HG03439 (cell line): Measurements from ENCODE around the gene RPS6KA5.
"Not testable (repeated sequence)": the region's sequence is repeated elsewhere in the genome, so short reads cannot be mapped to it uniquely, and the experiment has no call there.

Experiments used
- ATAC-seq: cut with Tn5 transposase; IDR thresholded peaks from one replicate; pipeline ENCODE4 v1.9.1; 2021; ENCODE audit warnings: mild to moderate bottlenecking, moderate library complexity; ENCODE audit not compliant: unreplicated experiment

Gene RPS6KA5

DNA sequence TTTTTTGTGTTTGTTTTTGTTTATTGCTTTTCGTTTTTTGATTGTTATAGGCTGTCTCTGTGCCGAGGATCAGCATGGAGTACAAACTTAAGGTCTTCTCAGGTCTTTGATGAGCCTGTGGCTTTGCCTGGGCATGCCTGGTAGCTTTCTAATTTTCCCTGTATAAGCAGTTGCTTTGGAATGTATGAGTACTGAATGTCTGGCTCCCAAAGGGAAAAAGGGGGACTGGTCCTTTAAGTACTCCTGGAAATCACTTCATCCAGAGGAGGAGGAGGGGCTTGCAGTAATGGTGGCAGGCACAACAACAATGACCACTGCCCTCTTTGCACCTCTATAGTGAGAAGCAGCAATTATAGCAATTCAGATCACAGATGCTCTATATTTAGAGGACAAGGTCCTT, 176.7 kb downstream of the RPS6KA5 start:
- ATAC-seq = no peak

GRCh38 chr14:90883197-90883596, 177.2 kb downstream of the RPS6KA5 start:
- ATAC-seq = no peak

DNA sequence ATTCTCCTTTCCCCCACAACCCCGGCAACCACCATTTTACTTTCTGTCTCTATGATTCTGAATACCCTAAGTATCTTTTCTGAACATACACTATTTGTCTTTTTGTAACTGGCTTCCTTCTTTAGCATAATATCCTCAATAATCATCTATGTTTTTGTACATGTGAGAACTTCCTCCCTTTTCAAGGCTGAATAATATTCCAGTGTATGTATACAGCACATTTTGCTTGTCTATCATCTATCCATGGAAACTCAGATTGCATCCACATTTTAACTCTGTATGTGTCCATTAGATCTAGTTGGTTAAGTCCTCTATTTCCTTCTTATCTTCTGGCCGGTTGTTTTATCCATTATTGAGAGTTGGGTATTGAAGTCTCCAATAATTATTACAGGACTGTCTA, 180.2 kb downstream of the RPS6KA5 start:
- no peak for ATAC-seq

DNA sequence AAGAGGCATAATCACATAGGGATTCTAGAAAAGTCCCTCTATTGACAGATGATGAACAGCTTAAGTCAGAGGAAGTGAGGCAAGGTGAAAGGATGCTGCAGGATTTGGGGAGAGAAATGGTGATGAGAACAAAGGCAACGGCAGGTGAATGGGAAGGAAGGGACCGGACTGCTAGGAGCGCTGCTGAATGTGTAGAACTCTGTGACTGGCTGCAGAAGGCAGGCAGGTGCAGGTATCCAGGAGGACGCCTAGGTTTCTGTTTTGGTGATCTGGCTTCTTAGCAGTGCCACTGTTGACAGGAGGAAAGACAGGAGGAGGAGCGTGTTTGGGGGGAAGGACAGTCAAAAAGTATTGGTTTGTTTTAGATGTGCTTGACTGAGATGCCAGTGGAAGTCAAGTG, 185.8 kb downstream of the RPS6KA5 start:
- no peak for ATAC-seq

DNA sequence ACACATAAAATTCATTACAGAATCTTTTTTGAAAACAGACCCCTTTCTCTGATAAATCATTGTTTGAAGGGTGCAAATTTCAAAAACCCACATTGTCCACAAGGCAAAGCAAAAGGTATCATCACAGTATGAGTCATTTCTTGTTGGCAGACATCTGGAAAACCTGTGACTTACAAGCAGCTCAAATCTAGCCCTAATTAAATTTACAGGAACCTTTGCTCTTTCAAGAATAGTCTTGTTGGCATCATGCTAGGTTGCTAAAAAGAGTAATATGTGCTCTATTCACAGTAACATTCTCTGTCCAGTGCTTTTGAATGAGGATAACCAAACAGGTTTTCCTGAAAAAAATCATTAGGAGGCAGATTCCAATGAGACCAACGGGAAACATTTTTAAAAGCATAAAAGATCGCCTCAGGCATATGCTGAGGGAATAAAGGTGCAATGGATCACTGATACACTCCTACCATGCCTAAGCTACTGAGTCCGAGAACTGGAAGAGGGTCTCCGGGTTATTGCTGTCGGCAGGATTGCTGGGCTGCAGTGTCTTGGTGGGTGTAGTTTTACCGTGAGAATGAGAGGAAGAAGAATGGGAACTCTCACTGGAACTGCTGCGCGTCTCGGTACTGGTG, 188.7 kb downstream of the RPS6KA5 start:
- no peak for ATAC-seq

DNA sequence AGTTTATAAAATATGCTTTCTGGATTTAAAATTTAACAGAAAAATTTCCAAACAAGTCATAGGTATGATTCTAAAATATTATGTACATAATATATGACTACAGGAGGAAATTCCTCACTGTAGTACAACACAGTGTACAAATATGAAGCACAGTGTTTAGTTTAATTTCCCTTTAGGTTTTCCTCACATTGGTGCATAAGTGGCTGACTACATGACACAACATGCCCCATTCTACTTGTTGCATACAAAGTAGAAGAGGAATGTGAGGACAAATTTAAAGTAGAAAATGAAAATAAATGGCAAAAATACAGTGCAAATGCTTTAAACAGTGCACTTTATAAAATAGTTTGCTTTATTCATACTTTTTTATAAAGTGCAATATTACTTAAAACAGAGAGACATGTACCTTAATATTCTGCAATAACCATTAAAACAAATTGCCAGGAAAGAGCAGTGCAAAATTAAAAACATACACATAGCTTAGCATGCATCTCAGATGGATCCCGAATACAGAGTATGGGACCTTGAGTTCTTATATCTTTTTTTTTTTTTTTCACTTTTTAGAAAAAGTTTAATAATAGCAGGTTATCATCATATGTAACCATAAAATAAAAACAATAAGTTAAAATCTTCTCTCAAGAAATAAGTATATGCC, 189.4 kb downstream of the RPS6KA5 start:
- ATAC-seq = no peak

GRCh38 chr14:90867501-90867900, 192.9 kb downstream of the RPS6KA5 start:
- no peak for ATAC-seq

DNA sequence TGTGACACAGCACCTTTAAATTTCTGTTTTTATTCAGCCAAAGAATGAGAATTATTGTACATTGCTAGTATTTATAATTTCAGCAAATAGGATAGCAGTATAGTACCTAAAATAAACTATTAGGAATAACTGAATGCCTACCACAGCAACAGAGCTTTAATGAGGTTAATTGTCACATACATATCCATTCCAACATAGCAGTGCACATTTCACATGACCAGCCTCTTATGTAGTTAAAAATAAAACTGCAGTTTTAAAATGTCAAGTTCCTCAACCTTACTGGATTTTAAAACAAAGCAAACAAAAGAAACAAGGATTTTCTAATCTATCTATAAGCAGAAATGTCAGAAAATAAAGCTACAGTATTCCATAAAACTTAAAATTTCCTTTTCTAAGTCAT, 193.6 kb downstream of the RPS6KA5 start:
- ATAC-seq = no peak

- no peak for ATAC-seq
These were observed 195.7 kb downstream of the RPS6KA5 start for GRCh38 chr14:90864741-90865140.

DNA sequence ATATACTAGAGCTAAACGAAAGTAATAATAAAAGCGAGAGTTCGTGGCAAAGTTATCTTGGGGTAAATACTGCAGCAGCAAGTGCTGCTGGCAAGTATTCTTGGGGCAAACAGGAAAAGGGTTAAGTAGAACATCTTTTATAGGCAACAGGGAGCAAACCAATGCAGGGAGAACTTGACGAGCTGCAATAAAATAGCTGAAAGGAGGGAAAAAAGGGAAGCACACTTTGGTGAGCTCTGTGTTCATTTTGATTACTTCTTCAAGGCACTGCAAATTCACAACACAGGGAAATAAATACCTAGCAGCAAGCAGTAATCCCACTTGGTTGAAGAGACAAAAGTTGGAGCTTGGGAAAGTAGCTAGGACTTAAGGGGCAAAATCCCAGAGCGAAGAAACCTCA, 201.9 kb downstream of the RPS6KA5 start:
- ATAC-seq = no peak

DNA sequence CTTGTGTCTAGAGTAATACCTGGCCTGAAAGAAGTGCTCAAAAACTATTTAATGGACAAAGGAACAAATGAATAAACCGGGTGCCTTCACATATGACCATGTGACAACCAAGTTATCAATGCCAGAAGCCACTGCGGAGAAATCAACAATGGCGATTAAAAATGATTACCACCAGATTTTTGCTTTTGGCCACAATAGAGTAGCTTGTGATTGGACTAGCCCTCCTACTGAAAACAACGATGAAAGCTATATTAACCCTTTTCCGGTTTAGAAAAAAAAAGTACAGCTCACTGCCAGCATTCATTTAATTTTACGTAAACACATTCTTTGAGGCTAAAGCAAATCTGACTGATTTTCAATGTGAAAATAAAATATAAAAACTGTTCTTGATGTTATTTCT, 202.6 kb downstream of the RPS6KA5 start:
- ATAC-seq = no peak

GRCh38 chr14:90856115-90856514, 204.3 kb downstream of the RPS6KA5 start:
- not testable (repeated sequence) for ATAC-seq

DNA sequence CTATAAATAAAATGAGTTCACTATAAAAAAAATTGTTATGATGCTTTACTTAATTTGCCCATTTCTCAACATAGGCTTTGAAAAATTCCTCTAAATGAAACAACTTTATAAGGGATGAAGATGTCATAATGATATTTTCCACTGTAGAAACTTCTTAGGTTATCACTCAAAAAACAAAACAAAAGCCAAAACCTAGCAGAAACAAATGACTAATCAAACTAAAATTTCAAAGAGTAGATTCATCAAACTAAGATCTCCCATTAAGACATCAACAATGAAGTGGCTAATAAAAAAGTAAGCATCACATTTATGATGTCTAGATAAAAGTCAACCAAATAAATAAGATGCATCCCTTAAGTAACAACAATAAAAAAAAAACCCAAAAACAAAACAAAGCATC, 207.3 kb downstream of the RPS6KA5 start:
- no peak for ATAC-seq

DNA sequence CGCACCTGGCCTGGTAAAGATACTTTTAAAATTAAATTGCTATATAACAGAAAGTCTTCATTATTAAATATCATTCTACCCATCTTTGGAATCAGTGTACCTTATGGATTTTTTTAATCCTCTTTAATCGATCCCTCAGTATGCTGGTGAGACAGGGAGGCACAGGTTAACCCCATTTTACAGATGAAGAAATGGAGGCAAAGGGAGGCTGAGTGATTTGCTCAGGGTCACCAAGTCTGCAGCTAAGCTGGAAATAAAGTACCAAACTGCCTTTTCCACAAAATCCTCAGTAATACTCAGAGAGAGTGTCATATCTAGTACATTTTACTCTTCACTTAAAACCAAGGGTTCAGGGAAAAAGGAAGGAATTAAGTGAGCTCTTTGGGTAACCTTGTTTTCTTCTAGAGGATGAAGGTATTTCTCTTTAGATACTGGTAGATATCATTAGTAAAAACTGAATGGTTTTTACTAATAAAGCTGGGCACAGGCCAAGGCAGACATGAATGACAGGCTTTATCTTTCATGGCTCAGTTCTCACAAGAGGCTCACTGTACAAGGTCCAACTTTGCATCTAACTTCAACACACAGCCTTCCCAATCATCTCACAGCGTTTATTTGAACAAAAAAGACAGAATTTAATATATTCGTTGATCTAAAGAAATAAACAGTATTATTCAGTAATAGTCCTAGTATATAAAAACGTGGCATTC, 209.0 kb downstream of the RPS6KA5 start:
- ATAC-seq = no peak

GRCh38 chr14:90850487-90850886, 210.0 kb downstream of the RPS6KA5 start:
- no peak for ATAC-seq

GRCh38 chr14:90849787-90850444, 210.5 kb downstream of the RPS6KA5 start:
- no peak for ATAC-seq

DNA sequence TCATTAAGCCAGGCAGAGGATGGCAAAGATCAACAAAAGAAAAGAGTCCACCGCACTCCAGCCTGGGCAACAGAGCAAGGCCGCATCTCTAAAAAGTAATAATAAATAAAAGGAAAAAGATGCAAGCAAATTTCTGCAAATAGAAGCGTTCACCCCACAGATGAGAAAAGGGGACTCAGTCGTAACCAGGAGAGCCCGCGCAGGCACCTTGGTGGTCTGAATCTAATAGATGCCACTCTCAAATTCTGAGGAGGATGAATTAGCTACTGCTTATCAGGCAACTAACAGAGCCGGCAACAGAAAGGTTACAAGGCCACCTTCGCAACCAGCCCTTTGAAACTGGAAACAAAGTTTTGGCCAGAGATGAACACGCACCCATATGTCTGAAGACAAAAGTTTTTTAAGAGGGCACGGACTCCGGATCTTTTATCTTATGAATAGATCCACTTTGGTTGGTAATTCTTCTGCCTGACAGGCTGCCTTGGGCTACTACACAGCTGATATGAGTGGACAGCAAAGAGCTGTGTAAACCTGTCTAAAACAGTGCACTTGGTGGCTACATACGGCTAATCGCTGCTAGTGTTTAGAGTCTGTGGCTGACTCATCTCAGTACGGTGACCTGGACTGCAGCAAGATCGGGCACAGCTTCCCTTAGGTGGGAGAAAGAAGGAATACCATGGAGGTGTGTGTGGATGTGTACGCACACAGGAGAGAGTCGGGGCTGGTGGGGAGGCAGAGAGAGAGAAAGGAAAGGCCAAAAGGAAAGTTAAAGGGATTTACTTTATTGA, 211.3 kb downstream of the RPS6KA5 start:
- ATAC-seq = no peak

GRCh38 chr14:90846511-90846910, 213.9 kb downstream of the RPS6KA5 start:
- no peak for ATAC-seq

- no peak for ATAC-seq
These were observed 216.1 kb downstream of the RPS6KA5 start for GRCh38 chr14:90844321-90844720.

- ATAC-seq = no peak
These were observed 217.7 kb downstream of the RPS6KA5 start for GRCh38 chr14:90842726-90843125.

DNA sequence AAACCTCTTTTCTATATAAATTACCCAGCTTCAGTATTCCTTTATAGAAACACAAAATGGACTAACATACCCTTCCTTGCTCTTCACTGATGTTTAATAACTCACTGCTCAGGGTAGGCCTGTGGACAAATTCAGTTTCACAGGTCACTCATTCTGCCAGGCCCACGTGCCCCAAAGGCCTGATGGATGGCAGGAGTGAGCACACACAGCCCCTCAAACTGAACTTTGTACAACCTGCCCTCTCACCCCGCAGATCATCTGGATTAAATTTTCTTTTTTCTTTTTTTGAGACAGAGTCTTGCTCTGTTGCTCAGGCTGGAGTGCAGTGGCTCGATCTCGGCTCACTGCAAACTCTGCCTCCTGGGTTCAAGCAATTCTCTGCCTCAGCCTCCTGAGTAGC, 219.8 kb downstream of the RPS6KA5 start:
- not testable (repeated sequence) for ATAC-seq
